ENCODE data around the gene RNFT2. TPM values are rescaled to one million over a fixed set of nuclear protein-coding genes. Genes with fewer than 3 reads are reported as not detected.

RNFT2 gene
- total and polyA plus RNA-seq, 7 experiments from 2014 or later, result 1.2 to 8.3 (median 5.7) TPM

DNA sequence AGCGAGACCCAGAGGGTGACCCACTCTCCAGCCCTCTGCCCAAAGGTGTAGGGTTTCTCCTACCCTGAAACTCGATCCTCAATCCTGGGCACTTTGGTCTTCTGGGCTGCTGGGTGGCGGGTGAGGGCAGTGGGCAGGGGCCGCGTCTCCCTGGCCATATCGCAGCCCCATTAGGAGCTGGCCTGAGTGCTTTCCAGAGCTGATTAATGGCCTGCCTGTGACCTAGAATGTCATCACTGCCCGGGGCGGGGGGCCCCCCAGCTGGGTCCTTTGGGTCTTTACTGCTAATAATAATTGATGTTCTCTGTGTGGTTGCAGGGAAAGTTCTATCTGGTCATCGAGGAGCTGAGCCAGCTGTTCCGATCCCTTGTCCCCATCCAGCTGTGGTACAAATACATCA lies 95.4 kb downstream of the RNFT2 start:
- Histone ChIP-seq H3K36me3 (ENCODE audit: control insufficient read depth in 2 of 3, insufficient read depth in 3 of 3, low read length in 3 of 3) (peaks cover 0 to 7% (median 0%) of the 10 kb centered on the region in 3 experiments), H3K27ac (ENCODE audit: low read depth, low read length) (no peak overlapping the region), H3K4me1 (ENCODE audit: control insufficient read depth in 2 of 2, insufficient read depth in 2 of 2, low read length in 2 of 2) (no peaks in the 10 kb centered on the region), H3K27me3 (ENCODE audit: control insufficient read depth in 2 of 2, insufficient read depth in 2 of 2, low read length in 2 of 2) (no peaks in the 10 kb centered on the region), H3K4me3 (ENCODE audit: low read length) (no peak overlapping the region), H3K9me3 (ENCODE audit: control insufficient read depth in 2 of 3, low read length in 3 of 3) (no peaks in the 10 kb centered on the region)
- ChIA-PET CTCF (no interaction called here), POLR2A (no interaction called here)
- H3K4me1 Mint-ChIP-seq, result peaks cover 0 to 2% (median 0%) of the 10 kb centered on the region in 7 donors
- H3K4me3 Mint-ChIP-seq, result no peak overlapping the region
- H3K27ac Mint-ChIP-seq, result no peak overlapping the region
- peaks cover 3 to 31% (median 18%) of the 10 kb centered on the region in 5 donors for H3K36me3 Mint-ChIP-seq
- ATAC-seq (no peak), DNase-seq (no peak)
- intact Hi-C loops (cut with micrococcal nuclease), result no loop called here
- H3K9me3 Mint-ChIP-seq, result peaks cover 0 to 6% (median 0%) of the 10 kb centered on the region in 11 donors
- H3K27me3 Mint-ChIP-seq, result no peaks in the 10 kb centered on the region

DNA sequence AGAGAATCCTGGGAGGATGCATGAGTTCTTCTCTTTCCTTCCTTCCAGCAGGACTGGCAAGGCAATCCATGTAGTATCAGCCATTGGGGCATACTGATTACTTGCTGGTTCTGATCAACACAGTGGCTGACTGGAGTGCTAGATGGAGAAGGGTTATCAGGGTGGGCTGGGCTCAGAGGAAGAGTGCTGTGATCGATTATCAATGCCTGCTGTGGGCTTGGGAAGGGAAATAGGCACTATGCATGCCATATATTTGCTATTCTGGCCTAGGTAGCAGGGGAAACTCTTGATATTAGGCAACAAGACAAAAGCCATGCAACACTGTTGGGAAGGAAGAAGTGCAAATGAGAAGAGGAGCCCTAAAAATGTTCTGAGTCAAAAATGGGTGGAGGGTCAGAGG lies 97.4 kb downstream of the RNFT2 start:
- Mint-ChIP-seq H3K36me3 (peaks cover 3 to 32% (median 18%) of the 10 kb centered on the region in 5 donors), H3K27me3 (no peaks in the 10 kb centered on the region), H3K9me3 (peaks cover 0 to 6% (median 0%) of the 10 kb centered on the region in 11 donors), H3K27ac (no peak overlapping the region), H3K4me1 (peaks cover 0 to 2% (median 0%) of the 10 kb centered on the region in 7 donors), H3K4me3 (no peak overlapping the region)
- intact Hi-C loops (cut with micrococcal nuclease), result no loop called here
- DNase-seq (no peak), ATAC-seq (no peak)
- CTCF ChIA-PET, result no interaction called here
- Histone ChIP-seq H3K4me1 (ENCODE audit: control insufficient read depth in 2 of 2, insufficient read depth in 2 of 2, low read length in 2 of 2) (no peaks in the 10 kb centered on the region), H3K36me3 (ENCODE audit: control insufficient read depth in 2 of 3, insufficient read depth in 3 of 3, low read length in 3 of 3) (peaks cover 0 to 7% (median 0%) of the 10 kb centered on the region in 3 experiments), H3K4me3 (ENCODE audit: low read length) (no peak overlapping the region), H3K27ac (ENCODE audit: low read depth, low read length) (no peak overlapping the region), H3K9me3 (ENCODE audit: control insufficient read depth in 2 of 3, low read length in 3 of 3) (no peaks in the 10 kb centered on the region), H3K27me3 (ENCODE audit: control insufficient read depth in 2 of 2, insufficient read depth in 2 of 2, low read length in 2 of 2) (no peaks in the 10 kb centered on the region)
- POLR2A ChIA-PET, result no interaction called here

DNA sequence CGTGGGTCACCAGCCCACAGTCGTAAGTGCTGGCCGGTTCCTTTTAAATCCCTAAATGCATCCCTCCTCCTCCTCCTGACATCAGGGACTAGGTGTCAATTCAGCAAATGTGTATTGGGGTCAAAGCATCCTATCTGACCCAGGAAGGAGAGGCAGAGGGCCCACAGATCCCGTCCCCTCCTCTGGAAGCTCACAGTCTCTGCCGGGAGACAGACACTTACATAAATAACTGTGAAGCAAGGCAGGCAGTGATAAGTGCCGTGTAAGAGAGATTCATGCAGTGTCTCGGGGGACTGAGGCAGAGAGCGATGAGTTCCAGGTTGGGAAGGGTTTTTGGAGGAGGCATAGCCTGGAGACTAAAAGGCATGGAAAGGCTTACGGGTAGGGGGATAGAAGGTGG lies 99.0 kb downstream of the RNFT2 start:
- H3K4me3 Mint-ChIP-seq, result no peak overlapping the region
- CTCF ChIA-PET, result no interaction called here

DNA sequence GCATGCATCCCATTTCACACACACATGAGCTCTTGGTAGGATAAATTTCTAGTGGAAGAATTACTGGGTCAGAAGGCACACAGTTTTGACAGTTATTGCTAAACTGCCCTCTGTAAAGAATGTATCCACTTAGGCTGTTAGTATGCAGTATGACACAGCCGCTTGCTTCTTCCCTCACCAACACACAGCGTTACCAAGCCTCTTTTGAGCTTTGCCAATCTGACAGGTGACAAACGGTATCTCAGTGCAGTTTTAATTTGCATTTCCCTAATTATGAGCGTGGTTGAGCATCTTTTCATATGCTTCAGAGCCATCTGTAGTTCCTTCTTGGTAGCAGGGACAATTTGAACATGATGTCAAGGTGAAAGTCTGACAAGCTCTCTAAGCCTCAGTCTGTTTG lies 100.2 kb downstream of the RNFT2 start:
- Histone ChIP-seq H3K9me3 (ENCODE audit: control insufficient read depth in 2 of 3, low read length in 3 of 3) (no peaks in the 10 kb centered on the region), H3K4me1 (ENCODE audit: control insufficient read depth in 2 of 2, insufficient read depth in 2 of 2, low read length in 2 of 2) (no peaks in the 10 kb centered on the region), H3K27me3 (ENCODE audit: control insufficient read depth in 2 of 2, insufficient read depth in 2 of 2, low read length in 2 of 2) (no peaks in the 10 kb centered on the region), H3K4me3 (ENCODE audit: low read length) (no peak overlapping the region), H3K36me3 (ENCODE audit: control insufficient read depth in 2 of 3, insufficient read depth in 3 of 3, low read length in 3 of 3) (peaks cover 0 to 7% (median 0%) of the 10 kb centered on the region in 3 experiments), H3K27ac (ENCODE audit: low read depth, low read length) (no peak overlapping the region)
- H3K27me3 Mint-ChIP-seq, result no peaks in the 10 kb centered on the region
- ChIA-PET POLR2A (no interaction called here), CTCF (interaction anchor here (0.6 kb wide), 1 partner anchor 251 kb away, joined by 3 read pairs; no protein-coding TSS in a partner anchor)
- H3K36me3 Mint-ChIP-seq, result peaks cover 3 to 36% (median 18%) of the 10 kb centered on the region in 5 donors
- peaks cover 0 to 6% (median 0%) of the 10 kb centered on the region in 11 donors for H3K9me3 Mint-ChIP-seq
- peaks cover 0 to 2% (median 0%) of the 10 kb centered on the region in 7 donors for H3K4me1 Mint-ChIP-seq
- no peak overlapping the region for H3K4me3 Mint-ChIP-seq
- DNase-seq (no peak), ATAC-seq (no peak)
- intact Hi-C loops (cut with micrococcal nuclease), result no loop called here
- H3K27ac Mint-ChIP-seq, result no peak overlapping the region

More for the DNA sequence above, 99.0 kb downstream of the RNFT2 start:
- Mint-ChIP-seq H3K36me3 (peaks cover 3 to 36% (median 18%) of the 10 kb centered on the region in 5 donors), H3K27me3 (no peaks in the 10 kb centered on the region), H3K27ac (no peak overlapping the region), H3K9me3 (peaks cover 0 to 6% (median 0%) of the 10 kb centered on the region in 11 donors), H3K4me1 (peaks cover 0 to 2% (median 0%) of the 10 kb centered on the region in 7 donors)
- no peaks in the 10 kb centered on the region for H3K4me1 ChIP-seq (ENCODE audit: control insufficient read depth in 2 of 2, insufficient read depth in 2 of 2, low read length in 2 of 2)
- no peak overlapping the region for H3K4me3 ChIP-seq (ENCODE audit: low read length)
- H3K27ac ChIP-seq (ENCODE audit: low read depth, low read length), result no peak overlapping the region
- H3K36me3 ChIP-seq (ENCODE audit: control insufficient read depth in 2 of 3, insufficient read depth in 3 of 3, low read length in 3 of 3), result peaks cover 0 to 7% (median 0%) of the 10 kb centered on the region in 3 experiments
- H3K9me3 ChIP-seq (ENCODE audit: control insufficient read depth in 2 of 3, low read length in 3 of 3), result no peaks in the 10 kb centered on the region
- DNase-seq (no peak), ATAC-seq (no peak)
- no peaks in the 10 kb centered on the region for H3K27me3 ChIP-seq (ENCODE audit: control insufficient read depth in 2 of 2, insufficient read depth in 2 of 2, low read length in 2 of 2)
- intact Hi-C loops (cut with micrococcal nuclease), result no loop called here
- POLR2A ChIA-PET, result no interaction called here

DNA sequence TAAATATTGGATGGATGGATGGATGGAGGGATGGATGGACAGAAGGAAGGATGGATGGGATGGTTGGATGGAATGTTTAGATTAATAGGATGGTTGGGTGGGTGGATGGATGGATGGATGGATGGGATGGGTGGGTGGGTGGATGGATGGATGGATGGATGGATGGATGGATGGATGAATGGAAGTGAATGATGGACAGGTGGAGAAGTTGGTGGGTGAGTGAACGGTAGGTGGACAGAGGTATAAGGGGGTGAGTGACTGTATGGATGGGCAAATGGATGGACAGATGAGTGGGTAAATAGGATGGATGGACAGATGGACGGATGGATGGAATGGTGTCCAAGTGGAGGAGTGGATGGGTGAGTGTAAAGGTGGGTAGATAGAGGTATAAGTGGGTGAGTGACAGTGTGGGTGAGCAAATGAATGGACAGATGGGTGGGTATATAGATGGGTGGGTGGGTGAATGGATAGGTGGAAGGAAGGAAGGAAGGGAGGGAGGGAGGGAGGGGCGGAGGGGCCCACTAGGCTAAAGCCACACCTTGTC lies 101.2 kb downstream of the RNFT2 start:
- Mint-ChIP-seq H3K4me3 (no peak overlapping the region), H3K9me3 (peaks cover 0 to 6% (median 0%) of the 10 kb centered on the region in 11 donors), H3K36me3 (peaks cover 3 to 39% (median 16%) of the 10 kb centered on the region in 5 donors), H3K27me3 (no peaks in the 10 kb centered on the region), H3K4me1 (peaks cover 0 to 2% (median 0%) of the 10 kb centered on the region in 7 donors), H3K27ac (no peak overlapping the region)
- Histone ChIP-seq H3K9me3 (ENCODE audit: control insufficient read depth in 2 of 3, low read length in 3 of 3) (no peaks in the 10 kb centered on the region), H3K4me3 (ENCODE audit: low read length) (no peak overlapping the region), H3K4me1 (ENCODE audit: control insufficient read depth in 2 of 2, insufficient read depth in 2 of 2, low read length in 2 of 2) (no peaks in the 10 kb centered on the region), H3K27me3 (ENCODE audit: control insufficient read depth in 2 of 2, insufficient read depth in 2 of 2, low read length in 2 of 2) (no peaks in the 10 kb centered on the region), H3K36me3 (ENCODE audit: control insufficient read depth in 2 of 3, insufficient read depth in 3 of 3, low read length in 3 of 3) (peaks cover 0 to 7% (median 0%) of the 10 kb centered on the region in 3 experiments), H3K27ac (ENCODE audit: low read depth, low read length) (no peak overlapping the region)
- ChIA-PET POLR2A (no interaction called here), CTCF (no interaction called here)
- intact Hi-C loops (cut with micrococcal nuclease), result no loop called here
- DNase-seq, result no peak
- ATAC-seq, result no peak

DNA sequence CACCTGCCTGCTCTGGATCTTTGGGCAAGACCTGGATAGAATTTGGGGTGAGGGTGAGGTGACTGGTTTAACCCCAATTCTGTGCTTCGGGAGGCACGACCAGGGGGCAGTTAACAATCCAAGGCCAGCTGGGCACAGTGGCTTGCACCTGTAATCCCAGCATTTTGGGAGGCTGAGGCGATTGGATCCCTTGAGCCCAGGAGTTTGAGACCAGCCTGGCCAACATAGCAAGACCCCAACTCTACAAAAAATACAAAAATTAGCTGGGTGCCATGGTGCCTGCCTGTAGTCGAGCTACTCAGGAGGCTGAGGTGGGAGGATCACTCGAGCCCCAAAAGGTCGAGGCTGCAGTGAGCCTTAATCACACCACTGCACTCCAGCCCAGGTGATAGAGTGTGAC lies 105.0 kb downstream of the RNFT2 start:
- Histone ChIP-seq H3K4me3 (ENCODE audit: low read length) (no peak overlapping the region), H3K9me3 (ENCODE audit: control insufficient read depth in 2 of 3, low read length in 3 of 3) (no peaks in the 10 kb centered on the region), H3K27ac (ENCODE audit: low read depth, low read length) (no peak overlapping the region), H3K4me1 (ENCODE audit: control insufficient read depth in 2 of 2, insufficient read depth in 2 of 2, low read length in 2 of 2) (no peaks in the 10 kb centered on the region), H3K27me3 (ENCODE audit: control insufficient read depth in 2 of 2, insufficient read depth in 2 of 2, low read length in 2 of 2) (no peaks in the 10 kb centered on the region), H3K36me3 (ENCODE audit: control insufficient read depth in 2 of 3, insufficient read depth in 3 of 3, low read length in 3 of 3) (no peaks in the 10 kb centered on the region)
- peaks cover 0 to 2% (median 0%) of the 10 kb centered on the region in 11 donors for H3K9me3 Mint-ChIP-seq
- no peak overlapping the region for H3K4me3 Mint-ChIP-seq
- H3K4me1 Mint-ChIP-seq, result peaks cover 0 to 2% (median 0%) of the 10 kb centered on the region in 7 donors
- intact Hi-C loops (cut with micrococcal nuclease), result no loop called here
- ATAC-seq, result no peak
- peaks cover 0 to 2% (median 0%) of the 10 kb centered on the region in 5 donors for H3K27me3 Mint-ChIP-seq
- ChIA-PET POLR2A (no interaction called here), CTCF (no interaction called here)
- no peak overlapping the region for H3K27ac Mint-ChIP-seq
- H3K36me3 Mint-ChIP-seq, result peaks cover 0 to 22% (median 0%) of the 10 kb centered on the region in 5 donors
- no peak for DNase-seq

DNA sequence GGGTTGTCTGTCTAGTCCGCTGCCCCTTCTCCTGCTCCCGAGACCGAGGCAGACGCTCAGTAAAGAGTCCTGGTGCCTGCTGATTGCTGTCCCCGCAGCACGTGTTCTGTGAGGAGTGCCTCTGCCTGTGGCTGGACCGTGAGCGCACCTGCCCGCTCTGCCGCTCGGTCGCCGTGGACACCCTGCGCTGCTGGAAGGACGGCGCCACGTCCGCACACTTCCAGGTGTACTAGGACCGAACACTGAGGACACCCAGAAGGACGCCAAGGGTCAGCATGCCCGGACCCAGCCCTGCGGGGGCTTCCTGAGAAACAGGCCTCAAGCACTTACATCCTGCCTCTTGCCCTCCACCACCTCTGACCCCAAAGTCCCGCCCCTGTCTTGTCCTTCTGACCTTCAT lies 111.1 kb downstream of the RNFT2 start:
- no peaks in the 10 kb centered on the region for H3K27me3 ChIP-seq (ENCODE audit: control insufficient read depth in 2 of 2, insufficient read depth in 2 of 2, low read length in 2 of 2)
- no peak overlapping the region for H3K4me3 ChIP-seq (ENCODE audit: low read length)
- H3K36me3 ChIP-seq (ENCODE audit: control insufficient read depth in 2 of 3, insufficient read depth in 3 of 3, low read length in 3 of 3), result peaks cover 0 to 7% (median 0%) of the 10 kb centered on the region in 3 experiments
- CTCF ChIA-PET, result no interaction called here
- no peak overlapping the region for H3K4me3 Mint-ChIP-seq
- no peaks in the 10 kb centered on the region for H3K4me1 Mint-ChIP-seq
- H3K27ac Mint-ChIP-seq, result no peak overlapping the region
- H3K27me3 Mint-ChIP-seq, result peaks cover 0 to 11% (median 0%) of the 10 kb centered on the region in 5 donors
- H3K9me3 Mint-ChIP-seq, result peaks cover 0 to 3% (median 0%) of the 10 kb centered on the region in 11 donors
- H3K36me3 Mint-ChIP-seq, result peaks cover 0 to 30% (median 14%) of the 10 kb centered on the region in 5 donors
- intact Hi-C loops (cut with micrococcal nuclease), result no loop called here
- no peak for ATAC-seq
- no peaks in the 10 kb centered on the region for H3K9me3 ChIP-seq (ENCODE audit: control insufficient read depth in 2 of 3, low read length in 3 of 3)
- POLR2A ChIA-PET, result no interaction called here
- DNase-seq, result no peak
- H3K27ac ChIP-seq (ENCODE audit: low read depth, low read length), result no peak overlapping the region
- H3K4me1 ChIP-seq (ENCODE audit: control insufficient read depth in 2 of 2, insufficient read depth in 2 of 2, low read length in 2 of 2), result no peaks in the 10 kb centered on the region

Data from naive thymus-derived CD4-positive, alpha-beta T cell (primary cell).